K562 (cell line): ENCODE results near the gene CLEC3B. TPM values are rescaled to one million over a fixed set of nuclear protein-coding genes. Genes with fewer than 3 reads are reported as not detected.

Experiments used
- ATAC-seq: fragments of 200-7000 bp; cut with Tn5 transposase; 3 replicates; pipeline ENCODE4 v1.9.1; 2020; ENCODE audit warnings: moderate library complexity
- BruUV-seq: library from RNA; stranded (reverse); fragments of 400-500 nt; replicated peaks from 2 replicates; lab custom pipeline; 2021; lab: Mats Ljungman, UMichigan
- CTCF ChIA-PET: fragments of 300-600 bp; formaldehyde crosslinking; extraction: SDS; loops from one replicate; lab custom pipeline; 2021; ENCODE audit warnings: low intra/inter-chr PET ratio; lab: Yijun Ruan, JAX
- POLR2A ChIA-PET: fragments of 300-600, 350-650 bp; sonication (Branson Sonifier 250); formaldehyde crosslinking; extraction: SDS; loops from one replicate; lab custom pipeline; 2021; ENCODE audit warnings: antibody characterized with exemption, inconsistent platforms; lab: Yijun Ruan, JAX
- DNase-seq, 4 experiments: peaks; one replicate each; pipeline versions ENCODE4 v3.0.0 to v3.0.0-alpha.2; 2011 to 2018; ENCODE audit warnings: low spot score in 3 of 4, mixed read lengths in 3 of 4; ENCODE audit errors: extremely low read depth in 1 of 4
- FAIRE-seq: peaks from 2 replicates; lab custom pipeline; 2011; peaks lifted over from hg19 to GRCh38; lab: Jason Lieb, UNC
- H2AFZ ChIP-seq: 2 replicates; pipeline ENCODE4 v1.6.0; 2011; ENCODE audit warnings: low read depth, low read length, control low read depth, inconsistent platforms
- H3K27ac ChIP-seq: fragments of 200-600 bp; 3 replicates; pipeline ENCODE4 v1.8.0; 2011; ENCODE audit warnings: low read depth, mild to moderate bottlenecking, control low read depth, inconsistent platforms, low read length, moderate library complexity, mixed read lengths; ENCODE audit errors: extremely low read depth
- H3K27me3 ChIP-seq, 2 experiments: fragments of 300-600 bp in 1 of 2; 2 replicates in 1 of 2; 3 replicates in 1 of 2; pipeline versions ENCODE4 v1.6.0 to v1.8.0; 2011; ENCODE audit warnings: inconsistent platforms in 2 of 2, low read length in 2 of 2, mild to moderate bottlenecking in 1 of 2, mixed read lengths in 1 of 2, moderate library complexity in 1 of 2; ENCODE audit not compliant: control insufficient read depth in 2 of 2, insufficient read depth in 2 of 2
- H3K36me3 ChIP-seq: fragments of 300-600 bp; 3 replicates; pipeline ENCODE4 v1.8.0; 2011; ENCODE audit warnings: mild to moderate bottlenecking, low read length, inconsistent platforms; ENCODE audit not compliant: control insufficient read depth, insufficient read depth
- H3K4me1 ChIP-seq, 2 experiments: fragments of 200-600 bp in 1 of 2; replicated peaks in 1 of 2; 2 replicates in 1 of 2; 3 replicates in 1 of 2; pipeline versions ENCODE4 v1.5.1 to v1.8.0; 2011; ENCODE audit warnings: inconsistent platforms in 2 of 2, low read length in 2 of 2, mild to moderate bottlenecking in 1 of 2, mixed read lengths in 1 of 2, moderate library complexity in 1 of 2; ENCODE audit not compliant: control insufficient read depth in 2 of 2, insufficient read depth in 2 of 2
- H3K4me2 ChIP-seq: 2 replicates; pipeline ENCODE4 v1.6.1; 2011; ENCODE audit warnings: low read length, control low read depth, inconsistent platforms, mixed read lengths; ENCODE audit not compliant: insufficient read depth
- H3K4me3 ChIP-seq: fragments of 200-600 bp; sonication (generic), shearing (Covaris generic); 2 replicates; pipeline ENCODE4 v1.5.1; 2016; ENCODE audit warnings: control low read depth, inconsistent platforms
- H3K79me2 ChIP-seq: fragments of 200-600 bp; 3 replicates; pipeline ENCODE4 v1.8.0; 2011; ENCODE audit warnings: low read length, inconsistent platforms; ENCODE audit not compliant: control insufficient read depth, insufficient read depth
- H3K9ac ChIP-seq, 2 experiments: 2 replicates each; pipeline versions ENCODE4 v1.6.0 to v1.6.1; 2011; ENCODE audit warnings: low read depth in 2 of 2, low read length in 2 of 2, control low read depth in 1 of 2, inconsistent platforms in 1 of 2, mild to moderate bottlenecking in 1 of 2, mixed read lengths in 1 of 2; ENCODE audit not compliant: insufficient read depth in 1 of 2
- H3K9me1 ChIP-seq: one replicate; pipeline ENCODE4 v1.6.0; 2011; ENCODE audit warnings: inconsistent platforms, mild to moderate bottlenecking, low read length, moderate library complexity; ENCODE audit not compliant: control insufficient read depth, insufficient read depth
- H3K9me3 ChIP-seq: replicated peaks from 2 replicates; pipeline ENCODE4 v1.5.1; 2011; ENCODE audit warnings: low read depth, low read length, inconsistent platforms; ENCODE audit not compliant: control insufficient read depth, insufficient read depth
- H4K20me1 ChIP-seq: replicated peaks from 2 replicates; pipeline ENCODE4 v1.6.1; 2011; ENCODE audit warnings: low read length, inconsistent platforms, mixed read lengths; ENCODE audit not compliant: control insufficient read depth, insufficient read depth
- C11orf30 ChIP-seq: fragments of 450-650 bp; IDR thresholded peaks from 2 replicates; pipeline ENCODE4 v1.6.1; 2016; ENCODE audit warnings: low read depth, mild to moderate bottlenecking
- L3MBTL2 ChIP-seq: fragments of 450-650 bp; IDR thresholded peaks from 2 replicates; pipeline ENCODE4 v1.6.1; 2016; ENCODE audit warnings: mild to moderate bottlenecking, moderate library complexity
- NR2C1 ChIP-seq, 2 experiments: fragments of 450-650 bp; IDR thresholded peaks; 2 replicates each; pipeline ENCODE4 v1.6.1; 2017; ENCODE audit warnings: mild to moderate bottlenecking in 2 of 2, antibody characterized with exemption in 1 of 2, inconsistent platforms in 1 of 2, missing compliant biosample characterization in 1 of 2, missing genetic modification characterization in 1 of 2
- PHB ChIP-seq: fragments of 250-450 bp; sonication (Bioruptor Pico); IDR thresholded peaks from 2 replicates; pipeline ENCODE4 v1.5.0; 2021
- RBM25 ChIP-seq: fragments of 200-400 bp; formaldehyde crosslinking; IDR thresholded peaks from 2 replicates; pipeline ENCODE4 v1.6.1; 2018; ENCODE audit warnings: low read length, low read depth, moderate library complexity; ENCODE audit not compliant: severe bottlenecking
- USF2 ChIP-seq: sonication (generic); formaldehyde crosslinking; IDR thresholded peaks from 2 replicates; pipeline ENCODE4 v1.5.0; 2020; ENCODE audit warnings: missing genetic modification reagents
- WHSC1 ChIP-seq: IDR thresholded peaks from one replicate; pipeline ENCODE4 v1.6.1; 2012; ENCODE audit warnings: low read length, control low read depth, inconsistent platforms
- ZNF175 ChIP-seq: fragments of 200-800 bp; sonication (Bioruptor generic); IDR thresholded peaks from 2 replicates; pipeline ENCODE4 v1.6.1; 2016; ENCODE audit warnings: low read depth, mild to moderate bottlenecking, missing genetic modification characterization, missing compliant biosample characterization
- ZNF280A ChIP-seq: fragments of 450-650 bp; IDR thresholded peaks from 2 replicates; pipeline ENCODE4 v1.6.1; 2018; ENCODE audit warnings: mild to moderate bottlenecking, low read depth; ENCODE audit not compliant: partially characterized antibody
- ZNF316 ChIP-seq: fragments of 450-650 bp; IDR thresholded peaks from 2 replicates; pipeline ENCODE4 v1.6.1; 2016
- ZNF586 ChIP-seq: fragments of 450-650 bp; formaldehyde crosslinking; conservative IDR thresholded peaks from 2 replicates; pipeline ENCODE4 v1.4.0; 2020; ENCODE audit warnings: mild to moderate bottlenecking, moderate library complexity
- ZNF592 ChIP-seq: fragments of 450-650 bp; IDR thresholded peaks from 2 replicates; pipeline ENCODE4 v1.6.1; 2017; ENCODE audit warnings: antibody characterized with exemption, mild to moderate bottlenecking
- WGBS: fragments of 100-300 bp; shearing (Covaris generic); methylation state at CpG from one replicate; pipeline ENCODE4 v1.1.6; 2016; ENCODE audit warnings: low coverage, mixed read lengths; ENCODE audit not compliant: insufficient coverage; ENCODE audit errors: missing lambda C conversion rate; 5-methylcytosine and 5-hydroxymethylcytosine counted together
- in situ Hi-C: fragments of 300-500 bp; cut with MboI; formaldehyde crosslinking; loops from 4 replicates; pipeline ENCODE4 v1.15.0; 2018; ENCODE audit warnings: inconsistent platforms, mixed read lengths
- intact Hi-C: fragments of 100-400 bp; cut with micrococcal nuclease; formaldehyde crosslinking; loops from 2 replicates; pipeline ENCODE4 v1.14.2; 2022
- polyA plus RNA-seq, 8 experiments: library from polyadenylated mRNA; depleted of rRNA in 4 of 8; stranded (reverse) in 5 of 8; unstranded in 3 of 8; fragments of >200 nt; fragmentation: Nextera tagmentation in 2 of 8; fragmentation: Illumina TruSeq in 1 of 8; extraction: Ambion mirVana in 2 of 8; extraction: Trizol in 1 of 8; gene quantifications; 2 replicates each; pipeline versions ENCODE4 v1.2.1 to v1.2.3, GENCODE V29; 2011 to 2014; ENCODE audit warnings: inconsistent platforms in 1 of 8, missing spikeins in 1 of 8
- total RNA-seq, 7 experiments: library from RNA; depleted of rRNA in 6 of 7; stranded (reverse); fragments of >200 nt in 6 of 7; fragmentation: Illumina TruSeq in 2 of 7; extraction: Trizol in 2 of 7; gene quantifications; 2 replicates each; pipeline versions ENCODE4 v1.2.1 to v1.2.3, GENCODE V29; 2011 to 2021; ENCODE audit warnings: low replicate concordance in 1 of 7

Gene CLEC3B
- total and polyA plus RNA-seq, 9 of the 15 experiments (the other 6 are each of a cell fraction or from before 2014, with no cell fraction given): not detected

- in situ Hi-C loops: no loop called here
- FAIRE-seq (no peak), DNase-seq (no peak), ATAC-seq (no peak)
- Histone ChIP-seq H3K4me1 (peaks cover 22 to 80% of the 10 kb centered on the region in 2 experiments), H3K27me3 (no peaks in the 10 kb centered on the region), H3K9me3 (no peaks in the 10 kb centered on the region), H3K27ac (no peak overlapping the region; the same call in 2 of the 3 replicates), H3K36me3 (peaks cover 8% of the 10 kb centered on the region; the same call in 2 of the 3 replicates), H3K79me2 (peaks cover 8% of the 10 kb centered on the region; the same call in 1 of the 3 replicates), H3K4me2 (no peak overlapping the region), H3K9me1 (no peaks in the 10 kb centered on the region), H4K20me1 (no peaks in the 10 kb centered on the region), H3K4me3 (no peak overlapping the region), H3K9ac (no peak overlapping the region), H2AFZ (peak overlapping the region; percentile 58; the same call in 1 of the 2 replicates)
- no TSS peak for BruUV-seq
- ChIA-PET CTCF (interaction anchor here (0.7 kb wide), 1 partner anchor 1962 kb away, joined by 9 read pairs; no protein-coding TSS in a partner anchor), POLR2A (interaction anchor here (0.6 kb wide), 1 partner anchor 53 kb away, joined by 3 read pairs; no protein-coding TSS in a partner anchor)
- WGBS: 65% methylated on average over 6 of the region's 6 CpGs
- intact Hi-C loops: no loop called here
- TF ChIP-seq PHB (no peak), USF2 (CRISPR knock-in tag) (0 out of 2 replicates have a peak, but pooled peaks have one; percentile 1), RBM25 (no peak), L3MBTL2 (0 out of 2 replicates have a peak, but pooled peaks have one; percentile 8), ZNF280A (no peak), C11orf30 (peak; percentile 64), ZNF592 (0 out of 2 replicates have a peak, but pooled peaks have one; percentile 59), NR2C1 (IDR thresholded peaks at IDR 0.05) (no peak), NR2C1 (tag; IDR thresholded peaks at IDR 0.05) (0 out of 2 replicates have a peak, but pooled peaks have one; percentile 25), ZNF175 (CRISPR knock-in tag) (no peak; the same call in 1 of the 2 replicates), WHSC1 (peak; percentile 50), ZNF316 (peak; percentile 64), ZNF586 (no peak)
Measured at GRCh38 chr3:45083023-45083422, 56.9 kb downstream of the CLEC3B start.
